Measurements from ENCODE around the gene PLEKHA5.

DNA sequence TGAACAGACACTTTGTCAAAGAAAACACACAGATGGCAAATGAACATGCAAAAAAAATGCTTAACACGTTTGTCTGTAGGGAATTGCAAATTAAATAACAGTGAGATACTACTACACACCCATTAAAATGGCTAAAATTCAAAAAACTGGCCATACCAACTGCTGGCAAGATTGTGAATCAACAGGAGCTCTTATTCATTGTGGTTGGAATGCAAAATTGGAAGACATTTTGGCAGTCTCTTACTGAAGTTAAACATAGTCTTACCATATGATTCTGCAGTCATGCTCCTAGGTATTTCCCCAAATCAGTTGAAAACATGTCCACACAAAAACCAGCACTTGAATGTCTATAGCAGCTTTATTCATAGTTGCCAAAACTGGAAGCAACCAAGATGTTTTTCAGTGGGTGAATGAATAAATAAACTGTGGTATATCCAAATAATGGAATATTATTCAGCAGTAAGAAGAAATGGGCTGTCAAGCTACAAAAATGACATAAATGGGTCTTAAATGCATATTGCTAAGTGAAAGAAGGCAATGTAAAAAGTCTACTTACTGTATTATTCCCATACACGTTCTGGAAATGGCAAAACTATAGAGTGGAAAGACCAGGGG lies 91.4 kb downstream of the PLEKHA5 start:
- TF ChIP-seq CTCF (IDR thresholded peaks at IDR 0.05), result peak in 1 of 4 experiments; percentile 8
- TF ChIP-seq POLR2A (IDR thresholded peaks at IDR 0.05), result no peak
